GM18505 (cell line): ENCODE data around the gene CFAP74.

Experiments
- ATAC-seq: cut with Tn5 transposase; IDR thresholded peaks from one replicate; pipeline ENCODE4 v1.9.1; 2021; ENCODE audit not compliant: unreplicated experiment
- POLR2A ChIP-seq: IDR thresholded peaks from 4 replicates; pipeline ENCODE4 v1.6.1; 2011; ENCODE audit warnings: borderline replicate concordance; ENCODE audit not compliant: insufficient read depth, insufficient read length; ENCODE audit errors: extremely low read depth

Gene CFAP74

DNA sequence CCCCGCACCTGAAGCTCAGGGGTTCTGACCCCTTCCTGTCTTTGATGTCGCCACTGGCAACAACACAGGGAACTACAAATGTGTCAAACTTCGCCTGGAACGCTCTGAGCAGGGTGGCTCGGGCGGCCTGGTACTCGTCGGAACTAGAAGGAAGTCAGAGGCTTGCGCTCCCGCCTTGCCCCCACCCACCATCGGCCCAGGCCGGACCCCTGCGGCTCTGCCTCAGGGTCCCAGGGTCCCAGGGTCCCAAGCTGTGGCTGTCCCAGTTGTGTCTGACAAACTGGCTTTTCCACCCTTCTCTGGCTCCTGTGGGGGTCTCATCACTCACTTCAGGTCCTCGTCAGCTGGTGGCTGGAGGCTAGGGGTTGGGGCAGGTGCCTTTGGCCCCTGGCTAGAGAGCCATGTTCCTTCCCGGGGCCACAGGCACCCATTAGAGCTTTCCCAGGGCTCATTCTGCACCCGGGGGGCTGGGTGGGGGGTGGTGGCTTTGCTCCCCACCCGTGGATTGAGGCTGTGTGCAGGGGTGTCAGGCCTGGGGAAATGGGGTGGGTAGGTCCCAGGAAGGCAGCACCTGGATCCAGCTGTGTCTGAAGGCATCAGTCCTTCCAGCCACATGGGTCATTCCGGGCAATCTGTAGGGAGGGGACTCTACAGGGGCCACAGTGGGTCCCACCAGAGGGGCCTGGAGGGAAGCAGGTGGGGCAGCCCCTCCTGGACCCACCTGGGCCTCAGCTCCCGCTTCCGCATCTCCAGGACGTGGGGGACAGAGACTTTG lies 76.5 kb downstream of the CFAP74 start:
- ATAC-seq: no peak
- no peak for TF ChIP-seq POLR2A

DNA sequence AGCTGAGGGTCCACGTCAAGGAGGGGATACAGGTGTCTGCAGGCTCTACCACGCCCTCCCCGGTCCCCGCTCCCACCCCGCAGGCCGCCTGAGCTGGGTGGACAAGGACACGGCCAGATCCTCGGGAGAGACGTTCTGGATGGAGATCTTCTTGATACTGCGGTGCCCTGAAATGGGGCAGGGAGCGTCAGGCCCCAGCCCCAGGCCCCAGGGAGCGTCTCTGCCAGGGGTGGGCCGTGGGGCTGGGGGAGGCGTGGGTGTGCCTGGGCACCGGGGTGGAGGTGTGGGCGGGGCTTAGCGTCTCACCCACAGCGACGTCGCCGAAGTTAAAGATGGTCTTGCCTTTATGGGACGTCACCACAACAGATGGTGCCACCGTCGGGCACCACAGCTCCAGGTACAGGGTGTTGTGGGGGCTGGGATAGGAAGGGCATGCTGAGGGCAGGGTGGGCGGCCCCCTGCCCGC lies 77.2 kb downstream of the CFAP74 start:
- no peak for TF ChIP-seq POLR2A
- no peak for ATAC-seq

DNA sequence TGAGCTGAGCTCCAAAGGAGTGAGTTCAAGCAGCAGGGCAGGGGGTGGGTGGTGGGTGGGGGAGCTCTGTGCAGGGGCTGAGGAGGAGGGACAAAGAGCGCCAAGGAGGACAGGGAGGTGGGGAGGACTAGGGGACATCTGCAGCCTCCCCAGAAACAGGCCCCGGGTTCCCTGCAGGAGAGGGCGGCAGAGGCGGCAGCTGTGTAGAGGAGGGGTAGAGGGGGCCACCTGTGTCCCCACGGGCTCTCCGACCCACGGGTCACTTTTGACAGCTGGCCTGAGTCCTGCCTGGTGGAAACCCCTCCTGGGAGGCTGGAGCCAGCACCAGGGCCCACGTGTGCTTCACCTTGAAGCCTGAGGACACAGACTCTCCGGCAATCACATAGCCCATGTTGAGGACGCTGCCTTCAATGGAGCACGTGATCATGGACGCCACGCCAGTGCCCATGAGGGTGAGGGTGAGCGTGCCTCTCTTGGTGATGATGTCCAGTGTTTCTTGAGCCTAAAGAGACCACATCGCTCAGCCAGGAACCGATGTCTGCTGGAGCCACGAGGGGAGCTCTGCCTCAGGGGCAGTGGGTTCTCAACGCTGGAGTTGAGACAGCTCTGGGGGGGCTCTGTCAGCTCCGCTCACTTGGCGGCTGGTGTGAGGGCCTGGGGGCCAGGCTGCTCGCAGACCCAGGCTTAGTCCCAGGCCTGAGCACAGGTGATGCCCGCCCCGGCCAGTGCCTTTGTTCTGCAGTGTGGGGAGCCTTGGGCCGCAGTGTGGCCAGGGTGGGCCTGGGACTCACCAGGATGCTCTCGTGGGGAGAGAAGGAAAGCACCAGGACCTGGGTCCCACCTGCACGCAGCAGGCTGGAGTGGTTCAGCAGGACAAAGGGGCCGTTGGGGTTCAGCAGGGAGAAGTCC lies 77.9 kb downstream of the CFAP74 start:
- TF ChIP-seq POLR2A: no peak
- ATAC-seq: no peak

DNA sequence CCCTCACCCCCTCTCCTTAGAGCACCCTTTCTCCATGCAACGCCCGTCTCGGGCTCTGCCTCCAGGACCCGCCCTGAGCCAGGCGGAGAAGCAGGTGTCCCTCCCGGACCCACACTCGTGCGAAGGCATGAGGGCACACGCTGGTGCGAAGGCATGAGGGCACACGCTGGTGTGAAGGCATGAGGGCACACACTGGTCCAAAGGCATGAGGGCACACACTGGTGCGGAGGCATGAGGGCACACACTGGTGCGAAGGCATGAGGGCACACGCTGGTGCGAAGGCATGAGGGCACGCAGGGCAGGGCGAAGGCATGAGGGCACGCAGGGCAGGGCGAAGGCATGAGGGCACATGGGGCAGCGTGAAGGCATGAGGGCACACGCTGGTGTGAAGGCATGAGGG lies 78.7 kb downstream of the CFAP74 start:
- no peak for ATAC-seq
- TF ChIP-seq POLR2A: no peak

DNA sequence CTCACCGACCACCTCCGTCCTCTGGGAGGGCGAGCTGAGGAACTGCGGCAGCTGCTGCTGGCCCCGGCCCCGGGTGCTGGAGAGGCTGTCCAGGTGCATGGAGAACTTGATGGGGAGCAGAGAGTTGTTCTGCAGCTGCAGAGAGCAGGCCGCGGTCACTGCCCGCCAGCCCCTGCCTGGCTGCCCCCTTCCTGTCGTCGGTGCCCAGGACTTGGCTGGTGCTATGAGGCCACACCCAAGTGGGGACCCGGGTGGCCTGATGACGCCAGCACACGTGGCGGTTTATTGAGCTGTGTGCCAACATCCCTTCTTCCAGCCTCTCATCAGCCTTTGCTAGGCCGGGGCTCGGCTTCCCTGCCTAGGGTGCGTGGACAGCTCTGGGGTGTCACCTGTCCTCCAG lies 79.2 kb downstream of the CFAP74 start:
- no peak for ATAC-seq
- no peak for TF ChIP-seq POLR2A

DNA sequence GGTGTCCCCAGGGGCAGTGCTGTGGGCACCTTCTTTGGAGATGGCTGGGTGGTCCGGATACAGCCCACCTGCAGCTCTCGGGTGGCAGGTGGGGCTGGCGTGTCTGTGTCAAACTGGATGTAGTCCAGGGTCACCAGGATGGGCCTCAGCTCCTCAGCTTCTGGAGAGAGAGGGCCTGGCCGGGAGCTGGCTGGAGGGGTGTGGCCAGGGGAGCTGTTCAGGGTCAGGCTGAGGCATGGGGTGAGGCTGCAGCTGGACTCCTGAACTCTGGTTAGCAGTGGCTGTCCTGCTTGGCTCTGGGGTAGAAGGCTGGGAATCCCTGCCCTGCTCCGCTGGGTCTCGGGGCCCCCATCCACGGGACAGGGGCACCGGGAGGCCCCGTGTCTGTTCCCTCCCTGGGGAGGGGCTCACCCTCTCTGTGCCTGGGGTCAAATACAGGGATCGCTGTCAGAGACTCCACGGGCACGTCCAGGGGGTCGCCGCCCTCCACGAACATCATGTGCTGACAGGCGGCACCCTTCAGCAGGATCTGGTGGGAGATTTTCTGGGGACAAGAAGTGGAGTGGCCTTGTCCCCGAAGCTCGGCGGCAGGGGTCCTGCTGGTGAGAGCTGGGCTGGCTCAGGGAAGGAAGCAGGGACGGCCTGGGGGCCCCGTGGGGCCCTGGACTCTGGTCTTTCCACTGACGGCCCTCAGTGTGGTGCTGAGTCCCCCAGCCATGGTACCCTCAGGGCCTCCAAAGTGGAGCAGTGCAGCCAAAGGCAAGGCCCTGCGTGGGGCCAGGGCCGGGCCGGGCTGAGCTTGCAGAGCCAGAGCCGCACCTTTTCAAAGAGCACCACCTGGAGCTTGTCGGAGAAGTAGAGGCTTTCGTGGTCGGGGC lies 80.4 kb downstream of the CFAP74 start:
- no peak for ATAC-seq
- no peak for TF ChIP-seq POLR2A

DNA sequence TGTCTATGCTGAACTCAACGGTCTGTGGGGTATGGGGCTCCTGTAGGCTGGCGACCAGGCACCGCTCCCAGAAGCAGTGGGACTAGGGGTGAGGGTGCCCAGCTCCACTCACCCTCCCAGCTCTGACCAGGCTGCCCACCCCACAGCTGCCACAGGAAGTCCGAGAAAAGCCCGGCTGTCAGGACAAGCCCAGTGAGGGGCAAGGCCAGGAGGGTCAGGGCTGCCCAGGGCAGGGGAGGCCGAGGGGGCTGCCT lies 81.0 kb downstream of the CFAP74 start:
- no peak for TF ChIP-seq POLR2A
- ATAC-seq: no peak

DNA sequence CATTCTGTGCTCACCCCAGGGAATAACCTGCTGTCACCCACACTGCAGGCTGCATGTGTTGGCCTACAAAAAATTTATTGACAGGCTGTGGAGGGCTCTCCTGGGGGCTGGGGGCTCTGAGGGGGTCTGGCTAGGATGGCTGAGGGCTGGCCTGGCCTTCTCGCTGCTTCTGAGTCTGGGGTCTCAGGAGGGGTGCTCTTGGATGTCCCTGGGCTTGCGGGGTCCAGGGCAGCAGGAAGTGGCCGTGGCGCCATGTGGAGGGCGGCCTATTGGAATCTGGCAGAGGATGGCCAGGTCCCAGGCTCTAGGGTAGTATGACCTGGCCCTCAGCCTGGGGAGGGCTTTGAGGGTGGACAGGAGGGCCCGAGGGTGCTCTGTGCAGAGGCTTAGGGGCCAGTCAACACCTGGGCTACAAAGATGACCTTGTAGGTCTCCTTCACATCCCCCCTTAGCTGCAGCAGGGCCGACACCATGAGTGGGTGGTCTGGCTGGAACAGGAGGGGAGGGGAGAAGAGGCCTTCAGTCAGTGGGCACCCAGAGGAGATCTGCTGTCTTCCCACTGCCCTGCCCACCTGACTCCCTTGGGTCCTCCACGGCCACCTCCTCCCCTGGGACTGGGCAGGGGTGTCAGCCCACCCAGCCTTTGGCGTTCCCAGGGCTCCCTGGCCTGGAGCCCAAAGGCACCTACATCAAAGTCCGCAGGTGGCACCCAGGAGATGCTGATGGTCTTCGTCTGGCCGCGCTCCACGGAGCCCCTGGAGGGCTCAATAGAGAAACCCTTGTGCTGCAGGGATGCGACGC lies 81.5 kb downstream of the CFAP74 start:
- no peak for TF ChIP-seq POLR2A
- ATAC-seq: no peak

DNA sequence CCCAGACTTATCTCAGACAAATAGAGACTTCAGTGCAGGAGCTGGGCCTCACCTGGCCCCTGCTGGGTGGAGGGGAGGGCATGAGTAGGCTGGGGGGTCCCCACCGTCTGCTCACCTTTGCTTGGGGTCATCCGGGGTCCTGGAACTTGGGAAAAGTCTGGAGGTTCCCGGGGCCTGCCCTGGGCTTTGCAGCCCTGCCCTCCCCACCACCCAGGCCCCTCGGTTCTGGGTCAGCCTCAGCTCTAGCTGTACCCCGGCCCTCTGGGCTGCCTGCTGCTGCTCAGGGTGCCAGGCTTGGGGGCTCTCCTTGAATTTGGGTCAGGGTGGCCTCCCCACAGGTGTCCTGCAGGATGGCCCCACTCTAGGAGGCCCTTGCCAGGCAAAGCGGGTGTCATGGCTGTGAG lies 82.1 kb downstream of the CFAP74 start:
- no peak for TF ChIP-seq POLR2A
- no peak for ATAC-seq

DNA sequence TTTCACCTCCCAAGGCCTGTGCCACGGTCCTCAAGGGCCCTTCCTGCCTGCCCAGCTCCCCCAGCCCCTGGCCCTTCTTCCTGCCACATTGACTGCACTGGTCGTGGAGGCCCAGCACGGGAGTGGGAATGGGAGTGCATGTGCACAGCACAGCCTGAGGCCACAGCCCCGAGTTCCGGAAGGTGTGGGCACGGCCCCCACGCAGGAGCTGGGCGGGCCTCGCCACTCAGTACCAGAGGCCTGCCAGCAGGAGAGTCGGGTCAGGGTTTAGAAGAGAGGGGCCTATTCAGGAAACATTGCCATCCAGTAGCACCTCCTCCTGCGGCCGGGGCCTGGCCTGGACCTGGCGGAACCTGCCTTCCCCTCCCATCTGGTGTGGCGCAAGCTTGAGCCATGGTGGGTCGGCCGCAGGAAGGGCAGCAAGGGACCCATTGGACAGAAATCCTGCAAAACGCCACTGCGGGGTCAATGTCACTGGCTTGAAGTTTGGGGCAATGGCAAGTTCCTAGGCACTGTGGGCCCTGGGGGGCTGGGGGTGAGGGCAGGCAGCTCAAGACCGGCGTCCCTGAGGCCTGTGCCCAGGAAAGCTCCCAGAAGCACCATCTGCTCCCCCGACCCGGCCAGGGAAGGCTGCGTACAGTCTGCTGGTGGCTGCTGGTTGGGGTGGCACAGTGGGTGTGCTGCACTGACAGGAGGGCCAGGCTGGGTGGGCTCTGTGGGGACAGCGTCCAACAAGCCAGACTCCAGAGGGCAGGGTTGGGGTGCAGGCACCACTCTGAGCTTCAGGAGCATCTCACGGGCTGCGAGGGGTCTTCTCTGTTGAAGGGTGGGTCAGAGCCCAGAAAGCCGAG lies 82.8 kb downstream of the CFAP74 start:
- no peak for TF ChIP-seq POLR2A

DNA sequence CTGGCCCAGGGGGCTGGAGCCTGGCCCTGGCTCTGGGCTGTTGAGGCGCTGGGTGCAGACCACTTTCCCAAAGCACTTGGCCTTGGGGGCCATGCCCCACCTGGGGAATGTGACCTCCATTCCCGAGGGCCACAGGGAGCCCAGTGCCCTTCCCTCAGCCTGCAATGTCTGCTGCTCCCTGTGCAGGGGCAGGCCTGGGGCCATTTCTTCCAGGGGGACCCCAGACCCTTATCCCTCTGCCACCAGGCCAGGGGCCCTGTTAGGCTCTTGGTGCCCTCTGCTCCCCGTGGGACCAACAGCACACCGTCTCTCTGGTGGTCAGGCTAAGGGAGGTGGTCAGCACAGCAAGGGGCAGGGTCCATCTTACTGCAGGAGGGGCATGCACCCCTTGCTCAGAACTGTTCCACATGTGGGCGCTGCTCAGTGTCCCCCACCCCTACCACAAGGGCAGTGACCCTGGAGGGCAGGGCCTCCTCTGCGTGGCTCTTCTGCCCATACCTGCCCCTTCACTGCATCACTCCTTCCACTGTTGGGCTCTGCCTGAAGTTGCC lies 83.5 kb downstream of the CFAP74 start:
- ATAC-seq: no peak
- no peak for TF ChIP-seq POLR2A

More for the DNA sequence above, 82.8 kb downstream of the CFAP74 start:
- ATAC-seq: no peak

DNA sequence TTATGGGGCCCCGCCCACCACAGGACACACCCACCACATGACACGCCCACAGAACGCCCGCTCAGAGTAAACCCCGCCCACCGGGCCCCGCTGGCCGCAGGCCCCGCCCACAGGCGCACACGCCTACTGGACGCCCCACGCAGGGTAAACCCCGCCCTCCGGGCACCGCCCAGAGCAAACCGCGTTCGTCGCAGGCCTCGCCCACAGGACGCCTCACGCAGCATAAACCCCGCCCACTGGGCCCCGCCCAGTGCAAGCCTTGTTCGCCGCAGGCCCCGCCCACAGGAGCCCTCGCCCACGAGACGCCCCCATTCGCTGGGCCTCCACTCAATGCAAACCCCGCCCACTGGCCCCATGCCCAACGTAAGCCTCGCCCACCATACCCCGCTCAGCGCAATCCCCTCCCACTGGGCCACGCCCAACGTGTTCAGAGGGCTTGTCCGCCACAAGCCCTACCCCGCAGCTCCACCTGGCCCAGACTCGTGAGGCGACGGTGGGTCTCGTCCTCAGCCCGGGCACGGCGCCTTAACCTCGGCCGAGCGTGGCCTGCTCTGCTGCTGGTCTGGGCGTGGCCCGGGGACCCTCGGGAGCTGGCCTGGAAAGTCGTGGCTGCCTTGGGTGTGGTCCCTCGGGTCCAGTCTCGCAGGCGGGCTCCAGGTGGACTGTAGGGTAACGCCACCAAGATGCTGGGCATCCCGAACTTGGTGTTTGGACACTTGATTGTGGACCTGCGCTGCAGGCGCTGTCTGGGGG lies 84.1 kb downstream of the CFAP74 start:
- peak; percentile 86 for ATAC-seq
- TF ChIP-seq POLR2A: no peak
